ENCODE measurements around the gene KCTD15.

KCTD15 gene, protein sequence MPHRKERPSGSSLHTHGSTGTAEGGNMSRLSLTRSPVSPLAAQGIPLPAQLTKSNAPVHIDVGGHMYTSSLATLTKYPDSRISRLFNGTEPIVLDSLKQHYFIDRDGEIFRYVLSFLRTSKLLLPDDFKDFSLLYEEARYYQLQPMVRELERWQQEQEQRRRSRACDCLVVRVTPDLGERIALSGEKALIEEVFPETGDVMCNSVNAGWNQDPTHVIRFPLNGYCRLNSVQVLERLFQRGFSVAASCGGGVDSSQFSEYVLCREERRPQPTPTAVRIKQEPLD

DNA sequence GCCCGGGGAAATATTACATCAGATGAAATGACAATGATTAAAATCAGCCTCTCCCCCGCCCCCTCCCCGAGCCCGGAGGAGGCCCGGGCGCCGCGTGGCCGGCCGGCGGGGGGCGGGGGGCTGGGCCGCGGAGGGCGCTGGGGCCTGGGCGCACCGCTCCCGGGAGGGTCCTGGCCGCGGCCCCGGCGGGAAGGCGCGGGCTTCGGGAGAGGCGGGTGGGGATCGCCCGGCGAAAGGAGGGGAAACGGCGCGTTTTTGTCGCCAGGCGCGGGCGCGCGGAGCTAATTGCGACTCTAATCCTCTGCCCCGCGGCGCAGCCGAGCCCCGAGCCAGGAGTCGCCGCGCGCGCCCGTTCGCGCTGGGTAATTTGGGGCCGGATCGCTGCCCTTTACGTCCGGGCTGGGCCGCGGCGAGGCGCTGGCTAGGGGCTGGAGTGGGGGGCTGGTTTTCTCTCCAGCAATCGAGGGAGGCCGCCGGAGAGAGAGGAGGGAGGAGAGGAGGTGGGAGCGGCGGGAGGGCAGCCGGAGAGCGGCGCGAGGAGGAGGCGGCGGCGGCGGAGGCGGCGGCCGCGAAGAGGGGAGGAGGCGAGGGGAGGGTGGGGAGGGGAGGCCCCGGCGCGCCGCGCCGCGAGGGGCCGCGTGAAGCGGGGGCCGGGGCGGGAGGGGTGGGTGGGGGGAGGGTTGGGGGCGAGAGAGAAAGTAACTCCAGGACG lies at the start of gene KCTD15:
Gene KCTD15 (plus strand): TSS at position 707 of the 712 bp plus-strand sequence. CDS start 3,585 bp downstream, outside the sequence.
- peak; percentile 24 for DNase-seq

DNA sequence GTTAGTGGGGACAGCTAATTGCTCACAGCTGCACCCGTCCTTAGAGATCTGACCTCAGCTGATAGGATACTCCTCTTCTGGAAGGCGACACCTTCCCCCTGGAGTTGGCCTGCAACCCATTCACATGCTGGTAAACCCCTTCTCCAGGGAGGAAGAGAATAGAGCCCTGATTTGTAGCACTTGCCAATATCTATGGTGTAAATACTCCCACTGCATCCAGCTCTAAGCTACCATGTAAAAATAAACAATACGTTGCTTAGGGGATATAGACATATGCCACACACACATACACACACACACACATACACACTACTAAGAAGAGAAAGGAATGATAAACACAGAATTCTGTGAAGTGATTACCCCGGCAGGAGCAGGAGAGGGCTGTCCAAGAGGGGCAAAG lies 49.4 kb upstream of the KCTD15 start:
- DNase-seq = no peak

DNA sequence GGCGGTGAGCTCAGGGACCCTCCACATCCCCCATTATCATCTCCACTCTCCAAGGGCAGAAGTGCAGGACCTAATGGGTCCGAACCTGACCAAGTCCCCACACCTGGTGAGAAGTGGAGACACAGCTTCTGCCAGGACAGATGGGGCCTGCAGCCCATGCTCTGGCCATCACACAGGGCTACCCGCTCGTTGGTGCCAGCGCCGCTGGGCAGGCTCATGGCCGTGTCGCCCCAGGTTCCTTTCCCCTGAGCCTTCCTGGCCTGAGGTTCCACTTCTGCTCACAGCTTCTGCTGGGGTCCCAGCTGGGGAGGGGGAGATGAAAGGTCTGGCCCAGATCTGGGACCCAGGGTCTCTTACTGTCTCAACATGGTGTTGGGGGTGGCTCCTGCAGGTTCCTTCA lies 48.4 kb upstream of the KCTD15 start:
- DNase-seq = no peak

DNA sequence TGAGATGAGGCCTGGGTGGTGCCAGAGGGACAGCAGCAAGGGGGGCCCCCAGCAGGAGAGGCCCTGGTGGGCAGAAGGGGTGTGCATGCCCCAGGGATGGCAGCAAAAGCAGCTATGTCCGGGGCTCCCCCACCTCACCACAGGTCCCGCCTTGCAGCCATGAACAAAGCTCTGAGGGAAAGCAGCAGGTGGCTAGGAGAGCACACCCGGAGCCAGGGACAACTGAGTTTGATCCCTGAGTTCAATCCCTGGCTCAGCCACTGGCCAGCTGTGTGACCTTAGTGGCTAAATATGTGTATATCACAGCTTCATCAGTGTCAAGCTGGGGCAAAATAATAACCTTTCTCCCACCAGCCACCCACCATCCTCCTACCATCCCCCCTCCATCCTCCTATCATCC lies 47.7 kb upstream of the KCTD15 start:
- DNase-seq = no peak

DNA sequence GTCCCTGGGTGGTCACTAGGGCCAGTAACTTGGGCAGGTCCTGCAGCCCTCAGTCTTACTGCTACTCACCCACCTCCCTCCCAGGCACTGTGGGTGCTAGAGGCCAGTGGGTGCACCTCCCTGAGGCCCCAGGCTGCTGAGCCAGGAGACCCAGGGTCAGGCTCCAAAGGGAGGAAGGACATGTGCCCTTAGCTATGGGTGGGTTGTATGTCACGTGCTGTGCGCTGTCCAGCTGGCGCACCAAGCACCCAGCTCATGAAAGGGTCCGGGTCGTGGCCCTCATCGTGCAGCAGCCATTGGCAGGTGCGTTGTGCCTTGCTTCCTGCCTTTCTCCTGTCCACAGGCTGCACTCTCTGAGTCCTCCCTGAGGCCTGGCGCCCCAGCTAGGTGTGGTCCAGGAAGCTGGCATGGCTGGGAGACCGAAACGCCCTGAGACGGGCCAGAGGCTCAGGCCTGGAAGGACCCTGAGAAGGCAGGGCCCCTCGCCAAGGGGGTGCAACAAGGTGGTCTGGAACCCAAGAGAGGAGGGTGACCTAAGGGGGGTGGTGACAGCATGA lies 47.0 kb upstream of the KCTD15 start:
- no peak for DNase-seq

DNA sequence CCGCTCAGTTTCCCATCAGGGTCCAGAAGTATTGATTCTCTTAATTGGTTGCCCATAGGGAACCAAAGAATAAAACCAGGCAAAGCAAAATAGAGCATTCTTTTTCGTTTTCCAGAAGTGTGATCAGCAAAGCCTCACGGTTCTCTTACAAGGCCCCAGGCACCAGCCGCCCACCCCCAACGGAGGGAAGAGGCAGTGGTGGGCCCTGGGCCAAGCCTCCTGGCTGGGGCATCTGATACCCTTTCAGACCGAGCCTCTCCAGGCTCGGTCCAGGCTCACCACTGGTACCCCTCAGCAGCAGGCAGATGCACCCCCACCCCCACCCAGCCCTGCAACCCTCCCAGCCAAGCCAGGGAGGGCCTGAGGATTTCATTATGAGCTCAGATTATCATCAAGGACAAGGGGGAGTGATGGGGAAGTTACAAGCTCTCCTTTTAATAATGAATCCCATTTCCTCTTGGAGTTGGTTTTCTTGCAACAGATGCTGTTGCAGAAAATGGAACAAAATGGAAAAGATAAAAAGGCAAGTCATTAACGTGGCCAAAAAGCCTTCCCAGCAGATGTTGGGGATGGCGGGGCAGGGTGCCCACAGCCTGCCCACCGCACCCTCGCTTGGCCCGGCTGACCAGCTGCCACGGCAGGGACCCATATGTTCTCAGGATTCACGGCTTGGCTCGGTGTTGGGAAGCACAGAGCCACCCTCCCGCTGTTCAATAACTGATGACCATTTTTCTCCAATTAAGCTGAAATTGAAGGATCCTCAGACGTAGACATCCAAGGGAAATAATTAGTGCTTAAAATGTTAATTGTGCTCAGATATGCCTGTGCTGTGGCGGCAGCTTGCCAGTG lies 45.9 kb upstream of the KCTD15 start:
- no peak for DNase-seq

DNA sequence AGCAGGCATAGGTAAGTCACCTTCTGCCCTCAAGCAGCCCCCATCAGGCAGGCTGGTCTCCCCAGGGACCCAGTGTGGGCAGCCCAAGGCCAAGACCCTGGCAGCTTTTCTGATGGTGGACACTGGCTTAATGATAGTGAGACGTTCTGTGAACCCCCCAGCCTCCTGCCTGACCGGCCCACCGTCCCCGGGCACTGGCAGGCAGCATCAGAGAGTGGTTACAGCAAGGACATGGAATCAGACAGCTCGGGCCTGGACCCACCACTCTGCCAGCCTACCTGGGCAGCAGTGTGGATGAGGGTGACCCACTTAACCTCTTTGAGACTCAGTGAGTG lies 45.3 kb upstream of the KCTD15 start:
- DNase-seq = no peak

DNA sequence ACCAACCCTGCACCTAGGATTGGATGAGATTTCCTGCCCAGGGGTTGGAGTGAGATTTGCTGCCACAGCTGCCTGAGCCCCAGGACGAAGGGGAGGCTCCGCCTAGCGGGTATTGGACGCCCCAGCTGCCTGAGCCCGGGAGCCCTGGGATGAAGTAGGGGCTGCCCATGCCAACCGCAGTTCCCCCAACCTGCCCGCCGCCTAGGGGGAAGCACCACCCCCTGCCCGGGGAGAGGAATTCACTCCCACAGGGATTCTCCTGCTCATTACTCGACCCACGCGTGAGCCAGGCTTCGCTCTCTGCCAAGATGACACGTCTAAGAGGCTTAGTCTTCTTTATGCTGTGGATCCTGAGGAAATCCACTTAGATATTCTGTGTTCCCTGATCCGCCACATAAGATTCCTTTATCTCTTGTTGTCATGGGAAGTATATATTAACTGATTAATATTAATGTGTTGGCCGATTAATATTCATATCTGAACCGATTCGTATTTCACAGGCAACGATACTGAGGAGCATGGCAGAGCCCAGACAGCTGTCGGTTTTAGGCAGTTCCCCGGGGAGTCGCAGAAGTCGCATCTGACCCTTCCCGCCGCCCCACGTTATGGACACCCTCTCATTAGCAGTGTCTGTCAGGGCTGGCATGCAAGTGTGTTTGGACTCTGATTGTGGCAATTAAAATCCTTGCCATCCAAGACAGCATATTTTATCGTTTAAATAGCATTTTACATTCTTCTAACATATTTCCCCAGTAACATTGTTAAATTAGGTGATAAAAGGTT lies 44.5 kb upstream of the KCTD15 start:
- no peak for DNase-seq

DNA sequence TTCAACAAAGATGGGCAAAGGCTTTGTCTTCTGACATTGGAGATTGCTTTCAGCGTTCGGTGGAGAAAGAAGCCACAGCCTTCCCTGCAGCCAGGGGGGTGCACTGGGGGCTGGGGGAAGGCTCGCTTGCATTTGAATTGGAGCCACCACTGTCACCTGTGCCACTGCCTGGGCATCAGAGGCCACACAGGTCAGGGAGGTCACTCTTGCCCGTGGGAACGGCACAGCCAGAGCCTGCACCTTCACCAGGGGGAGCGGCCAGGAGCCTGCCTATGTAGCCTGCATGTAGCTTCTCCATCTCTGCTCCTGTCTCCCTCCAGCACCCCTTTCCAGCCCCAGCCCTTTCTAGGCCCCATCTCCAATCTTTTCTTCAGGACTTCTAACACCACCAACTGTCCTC lies 43.7 kb upstream of the KCTD15 start:
- no peak for DNase-seq

DNA sequence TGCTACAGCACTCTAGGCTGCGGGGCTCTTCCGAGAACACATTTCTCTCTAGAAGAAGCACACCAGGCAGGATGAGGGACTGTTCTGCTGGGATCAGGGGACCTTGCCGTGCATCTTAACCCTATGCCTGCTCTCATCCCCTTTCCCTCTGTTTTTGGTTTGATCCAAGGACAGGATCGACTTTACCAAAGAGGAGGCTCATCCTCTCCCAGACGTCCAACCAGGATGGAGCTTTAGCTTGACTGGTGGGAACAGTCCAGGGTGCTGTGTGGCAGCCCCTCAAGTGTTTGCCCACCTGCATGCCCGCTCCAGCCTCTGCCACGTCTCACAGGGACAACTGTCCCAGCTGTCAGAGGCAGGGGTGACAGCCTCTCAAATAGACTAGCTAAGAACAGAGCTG lies 42.3 kb upstream of the KCTD15 start:
- no peak for DNase-seq

DNA sequence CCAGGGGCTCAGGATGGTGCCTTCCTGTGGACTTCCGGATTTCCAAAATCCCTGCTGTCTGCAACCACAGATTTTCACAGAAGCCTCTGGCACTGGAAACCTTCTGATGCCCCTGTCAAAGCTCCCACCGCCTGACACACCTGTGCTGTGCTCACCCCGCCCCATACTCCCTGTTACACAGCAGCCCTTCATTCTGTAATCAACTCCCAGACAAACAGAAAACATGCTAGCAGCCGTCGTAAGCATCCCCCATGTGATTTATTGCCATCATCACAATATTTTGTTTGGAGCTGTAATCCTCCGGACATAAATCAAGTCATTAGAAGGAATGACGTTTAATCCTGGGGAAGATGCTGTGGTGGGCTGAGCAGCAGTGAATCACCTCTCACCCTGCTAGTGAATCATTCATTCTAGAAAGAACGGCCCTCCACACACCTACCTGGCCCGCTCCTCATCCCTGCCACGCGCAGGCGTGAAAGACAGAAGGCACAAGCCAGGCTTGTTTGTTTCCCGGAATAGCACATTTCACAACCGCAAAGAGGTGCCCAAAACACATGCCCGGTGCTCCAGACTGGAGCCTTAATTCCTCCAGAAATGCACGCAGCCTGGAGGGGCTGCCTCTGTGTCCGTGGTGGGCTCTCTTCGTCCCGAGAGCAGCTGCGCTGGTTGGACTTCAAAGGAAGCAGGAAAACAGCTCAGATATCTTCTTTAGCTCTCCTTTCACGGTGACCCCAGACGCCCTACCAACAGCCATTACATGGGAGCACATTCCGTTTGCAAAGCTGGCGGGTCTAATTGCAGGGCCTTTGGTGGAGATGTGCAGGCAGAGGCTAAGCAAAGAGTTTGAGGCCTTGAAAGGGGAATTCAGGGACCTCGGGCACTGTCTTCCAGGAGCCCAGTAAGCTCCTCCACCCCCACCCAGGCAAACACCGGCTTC lies 41.3 kb upstream of the KCTD15 start:
- no peak for DNase-seq

DNA sequence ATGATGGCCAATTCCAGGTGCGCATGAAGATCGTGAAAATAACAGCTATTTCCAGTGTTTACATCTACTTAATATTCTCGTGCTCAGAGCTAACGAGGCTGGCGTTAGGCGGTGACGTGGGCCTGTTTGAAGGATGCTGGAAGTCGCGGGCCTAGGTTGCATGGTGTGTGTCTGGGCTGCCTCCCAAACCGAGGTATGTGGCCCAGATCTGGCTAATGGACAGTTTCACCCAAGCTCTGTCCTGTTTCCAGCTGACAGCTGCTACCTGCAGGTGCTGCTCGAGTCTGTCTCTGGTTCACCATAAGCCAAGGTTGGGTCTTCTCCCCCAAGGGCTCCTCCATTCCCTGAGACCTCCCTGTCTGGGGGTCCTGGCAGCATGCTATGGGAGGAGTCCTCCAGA lies 40.5 kb upstream of the KCTD15 start:
- DNase-seq = no peak

DNA sequence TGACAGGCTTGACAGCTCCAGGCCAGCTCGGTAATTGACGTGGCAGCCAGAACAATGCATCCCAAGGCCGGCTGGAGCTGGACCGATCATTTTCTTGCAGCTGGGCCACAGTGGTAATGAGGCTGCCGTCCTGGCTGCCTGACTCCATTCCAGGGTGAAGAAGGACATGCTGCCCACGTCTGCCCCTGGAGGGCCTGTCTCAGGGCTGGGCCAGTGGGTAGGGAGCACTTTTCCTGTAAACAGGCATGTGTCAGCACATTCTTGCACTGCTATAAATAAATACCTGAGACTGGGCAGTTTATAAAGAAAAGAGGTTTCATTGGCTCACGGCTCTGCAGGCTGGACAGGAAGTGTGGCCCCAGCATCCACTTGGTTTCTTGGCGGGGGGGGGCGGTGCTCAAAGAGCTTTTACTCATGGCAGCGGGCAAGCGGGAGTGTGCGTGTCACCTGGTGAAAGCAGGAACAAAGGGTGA lies 38.1 kb upstream of the KCTD15 start:
- no peak for DNase-seq

DNA sequence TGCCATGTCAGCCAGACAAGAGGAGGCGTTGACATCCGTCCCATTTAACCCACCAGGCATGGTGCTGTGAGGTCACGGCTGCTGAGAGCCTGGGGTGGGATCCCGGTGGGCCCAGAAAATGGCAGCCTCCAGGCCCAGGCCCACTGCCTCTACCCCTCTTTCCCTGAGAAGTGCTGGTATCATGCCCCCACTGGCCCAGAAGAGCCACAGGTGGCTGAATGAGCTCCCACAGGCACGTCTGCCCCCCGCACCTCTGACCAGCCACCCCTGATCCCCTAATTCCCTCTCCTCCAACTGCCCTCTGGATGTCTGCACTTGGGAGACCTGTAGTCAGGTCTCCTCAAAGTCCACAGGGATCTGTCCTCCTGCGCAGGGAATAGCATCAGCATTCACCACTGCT lies 37.3 kb upstream of the KCTD15 start:
- no peak for DNase-seq

DNA sequence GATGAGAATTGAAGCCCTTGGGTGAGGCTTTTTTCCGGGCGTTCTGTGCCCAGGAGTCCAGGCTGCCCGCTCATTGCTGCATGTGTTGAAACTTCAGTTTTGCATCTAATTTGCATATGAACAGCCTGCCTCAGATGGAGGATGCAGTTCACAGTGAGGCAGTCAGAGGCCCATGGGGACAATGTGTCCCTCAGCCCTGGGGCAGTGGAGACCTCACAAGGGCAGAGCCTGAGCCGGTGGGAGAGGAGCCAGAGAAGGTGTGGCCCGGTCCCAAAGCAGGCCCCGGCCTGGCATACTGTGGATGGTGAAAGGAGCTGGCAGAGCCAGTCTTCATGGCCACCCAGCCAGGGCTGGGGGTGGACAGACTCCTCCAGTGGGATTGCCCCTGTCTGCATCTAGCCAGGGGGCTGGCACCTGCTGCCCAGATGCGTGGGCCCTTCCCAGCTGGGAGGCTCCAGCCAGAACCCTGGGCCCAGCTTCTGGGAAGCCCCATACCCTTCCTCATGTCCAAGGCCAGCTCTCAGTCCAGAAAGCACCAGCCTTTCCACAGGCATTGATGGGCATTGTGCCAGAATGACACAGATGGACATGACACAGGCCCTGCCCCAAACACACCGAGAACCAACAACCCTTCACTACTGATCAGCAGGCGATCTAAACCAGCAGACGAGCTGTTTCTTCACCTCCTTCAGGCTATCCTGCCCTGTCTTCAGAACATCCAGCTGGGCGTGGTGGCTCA lies 32.9 kb upstream of the KCTD15 start:
- no peak for DNase-seq

DNA sequence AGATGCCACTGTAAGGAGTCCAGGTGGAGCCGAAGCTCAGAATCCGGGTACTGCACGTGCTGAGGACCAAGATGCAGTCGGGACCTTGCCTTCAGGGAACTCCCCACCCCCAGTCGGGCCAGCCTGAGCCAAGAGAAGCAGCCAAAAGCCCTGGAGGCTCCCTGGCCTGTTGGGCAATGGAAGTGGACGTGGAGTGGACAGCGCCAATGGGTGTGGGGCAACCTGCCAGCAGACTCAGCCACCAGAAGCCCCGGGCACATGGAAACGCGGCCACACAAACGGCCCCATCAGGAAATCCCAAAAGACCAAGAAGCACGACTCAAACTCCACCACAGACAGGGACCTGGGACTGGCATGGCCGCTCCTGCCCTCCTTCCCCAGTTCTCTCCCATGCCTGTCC lies 30.0 kb upstream of the KCTD15 start:
- no peak for DNase-seq

DNA sequence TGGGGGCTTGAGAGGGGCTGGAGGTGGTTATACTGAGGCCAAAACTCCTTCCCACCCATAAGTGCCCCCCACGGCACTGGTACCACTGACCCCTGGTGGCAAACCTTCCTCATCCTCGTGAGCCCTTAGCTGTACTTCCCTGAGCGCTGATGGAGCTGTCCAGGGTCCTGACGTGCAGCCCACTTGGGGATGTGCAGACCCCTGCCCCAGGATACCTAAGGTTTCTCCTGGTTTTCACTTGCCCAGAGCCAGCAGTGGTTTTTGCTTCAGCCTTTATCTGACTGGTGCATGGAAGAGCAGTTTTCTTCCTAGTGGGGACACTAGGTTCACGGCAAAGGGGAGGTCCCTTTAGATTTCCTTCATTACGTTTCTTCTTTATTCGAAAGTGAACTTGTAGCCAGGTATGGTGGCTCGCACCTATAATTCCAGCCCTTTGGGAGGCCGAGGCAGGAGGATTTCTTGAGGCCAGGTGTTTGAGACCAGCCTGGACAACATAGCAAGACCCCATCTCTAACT lies 28.7 kb upstream of the KCTD15 start:
- no peak for DNase-seq

DNA sequence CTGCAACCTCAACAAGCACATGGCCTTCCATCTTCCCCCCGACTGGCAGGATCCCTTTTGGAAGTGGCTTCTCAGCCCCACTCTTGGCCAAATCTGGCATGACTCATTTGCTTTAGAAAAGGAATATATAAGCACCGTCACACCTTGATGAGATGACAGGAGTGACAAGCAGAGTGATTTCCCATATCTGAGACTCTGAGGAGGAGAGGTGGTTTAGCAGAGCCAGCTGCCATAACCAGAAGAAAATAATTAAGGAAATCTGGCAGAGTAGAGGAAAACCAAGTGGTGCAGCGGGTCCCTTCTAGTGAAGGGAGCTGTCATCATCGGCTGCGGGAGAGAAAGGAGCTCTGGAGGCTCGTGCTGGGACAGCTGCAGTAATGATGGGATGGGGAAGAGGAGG lies 27.5 kb upstream of the KCTD15 start:
- no peak for DNase-seq

DNA sequence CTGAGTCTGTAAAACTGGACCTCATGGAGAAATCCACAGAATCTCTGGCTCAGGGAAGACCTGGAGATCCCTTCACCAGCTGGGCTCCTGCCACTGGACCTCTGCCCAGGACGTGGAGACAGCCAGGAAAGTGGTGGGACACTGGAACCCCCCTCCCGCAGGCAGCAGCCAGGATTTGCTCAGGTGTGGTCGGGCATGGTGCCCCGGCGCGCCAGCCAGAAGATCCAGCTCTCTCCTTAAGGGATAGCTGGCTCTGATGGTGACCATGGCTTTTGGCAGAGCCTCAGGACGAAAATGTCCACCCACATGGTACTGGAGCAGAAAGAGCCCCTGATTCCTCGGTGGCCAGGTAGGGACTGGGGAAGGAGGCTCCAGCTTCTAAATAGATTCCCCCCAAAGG lies 26.6 kb upstream of the KCTD15 start:
- no peak for DNase-seq

DNA sequence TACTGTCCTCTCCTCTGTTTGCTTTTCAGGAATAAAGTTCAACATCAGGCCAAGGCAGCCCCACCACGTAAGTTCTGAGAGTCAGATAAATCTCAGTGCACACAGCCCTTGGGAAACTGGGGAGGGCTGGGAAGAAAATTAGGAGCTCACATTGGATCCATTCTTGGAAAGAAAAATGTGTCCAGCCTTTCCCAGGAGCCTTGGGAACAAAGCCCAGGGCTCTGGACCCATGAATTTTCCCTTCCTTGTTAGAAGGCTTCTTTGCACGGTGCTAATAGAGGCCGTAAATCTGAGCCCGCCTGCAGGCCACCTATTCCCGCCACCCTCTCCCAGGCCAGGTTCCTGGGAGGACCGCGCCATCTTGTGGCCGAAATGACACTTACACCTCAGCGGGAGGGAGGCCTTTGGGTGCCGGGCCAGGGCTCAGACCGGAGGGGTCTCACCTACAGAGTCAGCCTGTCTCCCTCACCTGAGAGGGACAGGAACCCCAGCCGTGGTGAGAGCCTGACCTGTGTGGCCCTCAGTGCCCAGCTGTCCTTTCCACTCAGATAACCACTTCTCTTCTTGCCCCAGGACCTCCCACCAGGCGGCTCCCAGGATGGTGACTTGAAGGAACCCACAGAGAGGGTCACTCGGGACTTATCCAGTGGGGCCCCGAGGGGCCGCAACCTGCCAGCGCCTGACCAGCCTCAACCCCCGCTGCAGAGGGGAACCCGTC lies 25.1 kb upstream of the KCTD15 start:
- DNase-seq = peak; percentile 69

Measured in NCI-H1436 (cell line).